ENCODE results near the gene DDX11.
"Not testable (repeated sequence)": the region's sequence is repeated elsewhere in the genome, so short reads cannot be mapped to it uniquely, and the experiment has no call there.

DNA sequence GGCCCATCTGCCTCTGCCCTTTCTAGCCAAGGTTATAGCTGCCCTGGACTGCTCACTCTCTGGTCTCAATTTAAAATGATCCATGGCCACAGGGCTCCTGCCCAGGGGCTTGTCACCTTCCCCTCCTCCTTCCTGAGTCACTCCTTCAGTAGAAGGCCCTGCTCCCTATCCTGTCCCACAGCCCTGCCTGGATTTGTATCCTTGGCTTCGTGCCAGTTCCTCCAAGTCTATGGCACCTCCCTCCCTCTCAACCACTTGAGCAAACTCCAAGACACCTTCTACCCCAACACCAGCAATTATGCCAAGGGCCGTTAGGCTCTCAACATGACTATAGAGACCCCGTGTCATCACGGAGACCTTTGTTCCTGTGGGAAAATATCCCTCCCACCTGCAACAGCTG lies 30.6 kb downstream of the DDX11 start:
- TF ChIP-seq, protein P1, sequence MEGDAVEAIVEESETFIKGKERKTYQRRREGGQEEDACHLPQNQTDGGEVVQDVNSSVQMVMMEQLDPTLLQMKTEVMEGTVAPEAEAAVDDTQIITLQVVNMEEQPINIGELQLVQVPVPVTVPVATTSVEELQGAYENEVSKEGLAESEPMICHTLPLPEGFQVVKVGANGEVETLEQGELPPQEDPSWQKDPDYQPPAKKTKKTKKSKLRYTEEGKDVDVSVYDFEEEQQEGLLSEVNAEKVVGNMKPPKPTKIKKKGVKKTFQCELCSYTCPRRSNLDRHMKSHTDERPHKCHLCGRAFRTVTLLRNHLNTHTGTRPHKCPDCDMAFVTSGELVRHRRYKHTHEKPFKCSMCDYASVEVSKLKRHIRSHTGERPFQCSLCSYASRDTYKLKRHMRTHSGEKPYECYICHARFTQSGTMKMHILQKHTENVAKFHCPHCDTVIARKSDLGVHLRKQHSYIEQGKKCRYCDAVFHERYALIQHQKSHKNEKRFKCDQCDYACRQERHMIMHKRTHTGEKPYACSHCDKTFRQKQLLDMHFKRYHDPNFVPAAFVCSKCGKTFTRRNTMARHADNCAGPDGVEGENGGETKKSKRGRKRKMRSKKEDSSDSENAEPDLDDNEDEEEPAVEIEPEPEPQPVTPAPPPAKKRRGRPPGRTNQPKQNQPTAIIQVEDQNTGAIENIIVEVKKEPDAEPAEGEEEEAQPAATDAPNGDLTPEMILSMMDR (IDR thresholded peaks at IDR 0.05), result not testable (repeated sequence)
- TF ChIP-seq POLR2A (IDR thresholded peaks at IDR 0.05), result not testable (repeated sequence)
